HCT116 (cell line): ENCODE data around the gene TJP1. TPM values are rescaled to one million over a fixed set of nuclear protein-coding genes. Genes with fewer than 3 reads are reported as not detected.

Source experiments
- ATAC-seq: fragments of 200-7000 bp; cut with Tn5 transposase; 2 replicates; pipeline ENCODE4 v1.9.1; 2020; ENCODE audit warnings: mild to moderate bottlenecking, moderate library complexity
- BruUV-seq: library from RNA; stranded (reverse); fragments of 400-500 nt; replicated peaks from 2 replicates; lab custom pipeline; 2021; lab: Mats Ljungman, UMichigan
- CTCF ChIA-PET: fragments of 300-600 bp; sonication (Branson Sonifier 250); formaldehyde crosslinking; loops from one replicate; lab custom pipeline; 2021; ENCODE audit warnings: antibody characterized with exemption; lab: Charles Lee
- POLR2A ChIA-PET: fragments of 300-600, 350-600 bp; sonication (Branson Sonifier 250); formaldehyde crosslinking; loops from one replicate; lab custom pipeline; 2021; ENCODE audit warnings: antibody characterized with exemption; lab: Charles Lee
- RAD21 ChIA-PET, 2 experiments: fragments of 300-600 bp; sonication (Branson Sonifier 250); formaldehyde crosslinking; loops; one replicate each; lab custom pipeline; 2023; ENCODE audit warnings: low total read pairs in 2 of 2; ENCODE audit not compliant: uncharacterized antibody in 2 of 2, unreplicated experiment in 2 of 2, low non-redundant PET in 1 of 2; lab: Charles Lee
- DNase-seq: peaks from one replicate; pipeline ENCODE4 v3.0.0-alpha.2; 2010; ENCODE audit warnings: low read depth, low spot score
- H2AFZ ChIP-seq: fragments of 200-600 bp; shearing (Covaris generic), sonication (generic); 2 replicates; pipeline ENCODE4 v1.6.1; 2017; ENCODE audit warnings: low read depth, mixed run types, mixed read lengths, antibody characterized with exemption, low read length; ENCODE audit not compliant: poor library complexity, severe bottlenecking
- H3K27ac ChIP-seq: 2 replicates; pipeline ENCODE4 v1.5.1; 2012; ENCODE audit warnings: low read depth, low read length
- H3K27me3 ChIP-seq: fragments of 200-600 bp; sonication (generic); 2 replicates; pipeline ENCODE4 v1.6.1; 2016; ENCODE audit warnings: mixed run types, low read length, mixed read lengths; ENCODE audit not compliant: insufficient read depth
- H3K36me3 ChIP-seq, 2 experiments: fragments of 200-500 bp in 1 of 2; fragments of 200-600 bp in 1 of 2; sonication (Bioruptor generic) in 1 of 2; sonication (generic) in 1 of 2; 2 replicates each; pipeline versions ENCODE4 v1.5.1 to v1.6.1; 2014 to 2016; ENCODE audit warnings: low read length in 2 of 2, inconsistent platforms in 1 of 2, mixed read lengths in 1 of 2, mixed run types in 1 of 2; ENCODE audit not compliant: insufficient read depth in 2 of 2, control insufficient read depth in 1 of 2
- H3K4me1 ChIP-seq, 2 experiments: fragments of 200-600 bp in 1 of 2; sonication (generic) in 1 of 2; 2 replicates each; pipeline versions ENCODE4 v1.5.1 to v1.6.1; 2012 to 2017; ENCODE audit warnings: low read length in 2 of 2, inconsistent platforms in 1 of 2, mild to moderate bottlenecking in 1 of 2, mixed read lengths in 1 of 2, mixed run types in 1 of 2, moderate library complexity in 1 of 2; ENCODE audit not compliant: insufficient read depth in 2 of 2, control insufficient read depth in 1 of 2
- H3K4me2 ChIP-seq: fragments of 200-600 bp; sonication (generic); 2 replicates; pipeline ENCODE4 v1.6.1; 2017; ENCODE audit warnings: mixed run types, low read length, mixed read lengths
- H3K4me3 ChIP-seq, 2 experiments: fragments of 200-600 bp in 1 of 2; sonication (generic) in 1 of 2; replicated peaks in 1 of 2; 2 replicates each; pipeline ENCODE4 v1.5.1; 2011 to 2016; ENCODE audit warnings: low read length in 2 of 2, control low read depth in 1 of 2, low read depth in 1 of 2, mild to moderate bottlenecking in 1 of 2, mixed read lengths in 1 of 2, mixed run types in 1 of 2
- H3K79me2 ChIP-seq: fragments of 200-600 bp; sonication (generic); 2 replicates; pipeline ENCODE4 v1.6.1; 2017; ENCODE audit warnings: mild to moderate bottlenecking, mixed run types, low read length, moderate library complexity, mixed read lengths; ENCODE audit not compliant: insufficient read depth
- H3K9ac ChIP-seq: fragments of 200-600 bp; sonication (generic); 2 replicates; pipeline ENCODE4 v1.6.1; 2016; ENCODE audit warnings: low read length, mixed read lengths
- H3K9me2 ChIP-seq: fragments of 200-600 bp; sonication (generic), shearing (Covaris generic); 2 replicates; pipeline ENCODE4 v1.6.1; 2017; ENCODE audit warnings: mixed run types, mild to moderate bottlenecking, moderate library complexity; ENCODE audit not compliant: insufficient read depth
- H3K9me3 ChIP-seq, 2 experiments: fragments of 200-500 bp in 1 of 2; fragments of 200-600 bp in 1 of 2; sonication (Bioruptor generic) in 1 of 2; sonication (generic) in 1 of 2; 2 replicates each; pipeline ENCODE4 v1.6.1; 2014 to 2017; ENCODE audit warnings: low read length in 2 of 2, mixed read lengths in 2 of 2, inconsistent platforms in 1 of 2, low read depth in 1 of 2, mild to moderate bottlenecking in 1 of 2, mixed run types in 1 of 2, moderate library complexity in 1 of 2; ENCODE audit not compliant: control insufficient read depth in 1 of 2, insufficient read depth in 1 of 2
- H4K20me1 ChIP-seq: fragments of 200-600 bp; sonication (generic), shearing (Covaris generic); 2 replicates; pipeline ENCODE4 v1.6.1; 2017; ENCODE audit warnings: mixed run types, mild to moderate bottlenecking, moderate library complexity; ENCODE audit not compliant: insufficient read depth
- CTCF ChIP-seq, 3 experiments: fragments of 200-600 bp in 1 of 3; sonication (generic) in 1 of 3; IDR thresholded peaks in 2 of 3; conservative IDR thresholded peaks in 1 of 3; 2 replicates each; pipeline ENCODE4 v1.5.1; 2012 to 2017; ENCODE audit warnings: low read depth in 2 of 3, low read length in 2 of 3, antibody characterized with exemption in 1 of 3, borderline replicate concordance in 1 of 3, control low read depth in 1 of 3, mild to moderate bottlenecking in 1 of 3, mixed read lengths in 1 of 3, mixed run types in 1 of 3, moderate library complexity in 1 of 3; ENCODE audit not compliant: insufficient read depth in 1 of 3
- FOSL1 ChIP-seq: IDR thresholded peaks from 2 replicates; pipeline ENCODE4 v1.6.1; 2012; ENCODE audit warnings: low read depth
- POLR2AphosphoS5 ChIP-seq: IDR thresholded peaks from 2 replicates; pipeline ENCODE4 v1.6.1; 2011; ENCODE audit warnings: mild to moderate bottlenecking, low read depth, low read length, moderate library complexity
- RAD21 ChIP-seq: IDR thresholded peaks from 2 replicates; pipeline ENCODE4 v1.6.1; 2012; ENCODE audit warnings: low read depth, mild to moderate bottlenecking
- SIN3A ChIP-seq: IDR thresholded peaks from 2 replicates; pipeline ENCODE4 v1.6.1; 2012; ENCODE audit warnings: low read depth
- YY1 ChIP-seq: IDR thresholded peaks from 2 replicates; pipeline ENCODE4 v1.6.1; 2011; ENCODE audit warnings: low read length, low read depth, moderate library complexity, mild to moderate bottlenecking; ENCODE audit not compliant: insufficient replicate concordance; ENCODE audit errors: extremely low read depth
- intact Hi-C: fragments of 100-400 bp; cut with micrococcal nuclease; formaldehyde crosslinking; loops from 2 replicates; pipeline ENCODE4 v1.10.0; 2022
- total RNA-seq: library from RNA; stranded (reverse); gene quantifications from one replicate; pipeline ENCODE4 v1.2.1, GENCODE V29; 2021; ENCODE audit not compliant: unreplicated experiment

TJP1 gene
- total RNA-seq, 1 experiment from 2014 or later, result 83.6 TPM

- BruUV-seq, result no TSS peak
- no peak overlapping the region for H2AFZ ChIP-seq
- intact Hi-C loops, result loop anchor here (5.0 to 10.0 kb wide), 2 partner anchors 47 to 229 kb away; no protein-coding TSS in a partner anchor
- no peaks in the 10 kb centered on the region for H3K9me2 ChIP-seq
- no peak overlapping the region for H3K4me2 ChIP-seq
- ChIA-PET CTCF (interaction anchor here (4.3 kb wide), 1 partner anchor 230 kb away, joined by 28 read pairs; no protein-coding TSS in a partner anchor), RAD21 (no interaction called here), POLR2A (no interaction called here)
- H3K79me2 ChIP-seq, result no peaks in the 10 kb centered on the region
- no peaks in the 10 kb centered on the region for H3K27me3 ChIP-seq
- TF ChIP-seq RAD21, result peak; percentile 64
- TF ChIP-seq CTCF (IDR thresholded peaks at IDR 0.05 in 2 of 3, conservative IDR thresholded peaks at IDR 0.05 in 1 of 3; ENCODE audit: borderline replicate concordance in 1 of 3, insufficient read depth in 1 of 3, low read depth in 2 of 3, low read length in 2 of 3), result peak; percentile 27 to 50 (median 37); a peak in 4 of 6 replicates
- no peak for TF ChIP-seq YY1
- no peak for TF ChIP-seq SIN3A
- TF ChIP-seq POLR2AphosphoS5, result no peak
- no peak for TF ChIP-seq FOSL1
- no peaks in the 10 kb centered on the region for H4K20me1 ChIP-seq
- no peak overlapping the region for H3K4me3 ChIP-seq
- peaks cover 0 to 5% of the 10 kb centered on the region in 2 experiments; a peak in 2 of 4 replicates for H3K36me3 ChIP-seq
- peaks cover 28 to 54% of the 10 kb centered on the region in 2 experiments for H3K4me1 ChIP-seq
- ATAC-seq (peak; percentile 69), DNase-seq (no peak)
- no peaks in the 10 kb centered on the region for H3K9me3 ChIP-seq
- no peak overlapping the region for H3K9ac ChIP-seq
- H3K27ac ChIP-seq, result no peak overlapping the region
Measured at GRCh38 chr15:29695489-29696167, 126.6 kb downstream of the TJP1 start.
